Testis (tissue), 2 donors: ENCODE data around the gene RPL22L1.

Experiments
- POLR2A ChIP-seq: fragments of 450-650 bp; IDR thresholded peaks from one replicate; pipeline ENCODE4 v1.6.1; 2017; ENCODE audit warnings: antibody characterized with exemption, mild to moderate bottlenecking, moderate library complexity
- TF ChIP-seq, protein P1 (sequence below), 3 experiments: fragments of 450-650 bp in 2 of 3; fragments of 200-600 bp in 1 of 3; sonication (generic) in 1 of 3; IDR thresholded peaks; one replicate each; pipeline ENCODE4 v1.5.1; 2016 to 2019; ENCODE audit warnings: antibody characterized with exemption in 3 of 3, mild to moderate bottlenecking in 2 of 3, moderate library complexity in 1 of 3

DNA sequence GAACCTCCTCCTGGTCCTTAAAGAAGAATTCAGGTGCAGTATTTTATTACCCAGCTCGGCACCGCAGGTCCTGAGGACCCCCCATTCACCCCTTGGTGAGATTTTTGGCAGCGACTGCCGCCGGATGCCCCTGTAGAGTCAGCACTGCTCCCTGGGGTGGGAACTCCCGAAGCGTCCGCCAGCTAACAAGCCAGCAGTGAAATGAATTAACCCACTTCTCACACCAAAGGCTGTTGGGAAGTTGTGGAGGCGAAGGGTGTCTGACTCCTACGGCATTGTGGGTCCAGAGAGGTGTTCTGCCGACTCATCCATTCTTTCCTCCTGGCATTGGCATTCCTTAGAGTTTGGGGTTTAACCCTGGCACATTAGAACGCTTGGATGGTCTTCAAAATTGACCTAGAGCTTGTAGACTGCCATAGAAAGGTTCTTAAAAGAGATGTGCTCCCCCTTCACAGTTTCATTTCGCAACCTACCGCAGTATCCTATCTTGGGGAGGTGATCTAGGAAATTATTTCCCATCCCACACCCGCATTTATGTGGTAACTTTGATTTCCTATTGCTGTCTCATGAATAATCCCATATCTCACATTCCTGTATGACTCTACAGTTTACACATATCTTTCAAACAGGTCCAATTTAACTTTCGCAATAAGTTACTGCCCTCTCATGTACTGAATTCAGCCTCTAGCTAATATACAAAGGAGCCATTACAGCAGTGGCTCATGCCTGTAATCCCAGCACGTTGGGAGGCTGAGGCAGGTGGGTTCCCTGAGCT is 39.3 kb upstream of the RPL22L1 start:
- TF ChIP-seq, protein P1, sequence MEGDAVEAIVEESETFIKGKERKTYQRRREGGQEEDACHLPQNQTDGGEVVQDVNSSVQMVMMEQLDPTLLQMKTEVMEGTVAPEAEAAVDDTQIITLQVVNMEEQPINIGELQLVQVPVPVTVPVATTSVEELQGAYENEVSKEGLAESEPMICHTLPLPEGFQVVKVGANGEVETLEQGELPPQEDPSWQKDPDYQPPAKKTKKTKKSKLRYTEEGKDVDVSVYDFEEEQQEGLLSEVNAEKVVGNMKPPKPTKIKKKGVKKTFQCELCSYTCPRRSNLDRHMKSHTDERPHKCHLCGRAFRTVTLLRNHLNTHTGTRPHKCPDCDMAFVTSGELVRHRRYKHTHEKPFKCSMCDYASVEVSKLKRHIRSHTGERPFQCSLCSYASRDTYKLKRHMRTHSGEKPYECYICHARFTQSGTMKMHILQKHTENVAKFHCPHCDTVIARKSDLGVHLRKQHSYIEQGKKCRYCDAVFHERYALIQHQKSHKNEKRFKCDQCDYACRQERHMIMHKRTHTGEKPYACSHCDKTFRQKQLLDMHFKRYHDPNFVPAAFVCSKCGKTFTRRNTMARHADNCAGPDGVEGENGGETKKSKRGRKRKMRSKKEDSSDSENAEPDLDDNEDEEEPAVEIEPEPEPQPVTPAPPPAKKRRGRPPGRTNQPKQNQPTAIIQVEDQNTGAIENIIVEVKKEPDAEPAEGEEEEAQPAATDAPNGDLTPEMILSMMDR (IDR thresholded peaks at IDR 0.05): no peak
- no peak for TF ChIP-seq POLR2A
